ENCODE measurements around the gene ZC3H6.

ZC3H6 gene

GRCh38 chr2:112322919-112323318 lies 47.5 kb downstream of the ZC3H6 start:
- no peaks in the 10 kb centered on the region for H3K4me1 ChIP-seq (ENCODE audit: control insufficient read depth in 2 of 2, insufficient read depth in 1 of 2, low read depth in 1 of 2, low read length in 2 of 2)
- no peak overlapping the region for H4K8ac ChIP-seq (ENCODE audit: low read depth, low read length)
- no peak overlapping the region for H3K27ac ChIP-seq (replicated peaks; ENCODE audit: low read length)
- H4K91ac ChIP-seq (ENCODE audit: low read depth, low read length, poor library complexity), result no peak overlapping the region
- H3K18ac ChIP-seq (ENCODE audit: low read length), result no peak overlapping the region
- H3K9ac ChIP-seq (ENCODE audit: low read depth, low read length, poor library complexity), result no peak overlapping the region
- H3K36me3 ChIP-seq (replicated peaks in 1 of 2; ENCODE audit: control insufficient read depth in 2 of 2, insufficient read depth in 2 of 2, low read length in 2 of 2), result peaks cover 3 to 5% of the 10 kb centered on the region in 2 donors
- H2BK12ac ChIP-seq (ENCODE audit: low read length), result no peak overlapping the region
- no peak overlapping the region for H2AFZ ChIP-seq (ENCODE audit: low read length)
- H3K4ac ChIP-seq (ENCODE audit: low read length), result no peak overlapping the region
- no peaks in the 10 kb centered on the region for H3K27me3 ChIP-seq (ENCODE audit: control insufficient read depth in 3 of 3, insufficient read depth in 3 of 3, low read depth in 1 of 3, low read length in 3 of 3)
- H2BK5ac ChIP-seq (ENCODE audit: low read length), result no peak overlapping the region
- H3K79me1 ChIP-seq (ENCODE audit: low read depth, low read length), result no peaks in the 10 kb centered on the region
- peaks cover 0 to 5% of the 10 kb centered on the region in 2 donors for H3K9me3 ChIP-seq (replicated peaks in 1 of 2; ENCODE audit: control insufficient read depth in 2 of 2, insufficient read depth in 1 of 2, low read depth in 1 of 2, low read length in 2 of 2)
- no CpG with 5 or more reads among the region's 3 CpGs for WGBS, 2 donors (ENCODE audit: extremely low coverage in 2 of 2, insufficient read length in 2 of 2, insufficient replicate concordance in 1 of 2)
- no peak overlapping the region for H3K23ac ChIP-seq (ENCODE audit: low read depth, low read length, poor library complexity)
- no peak overlapping the region for H2BK15ac ChIP-seq (ENCODE audit: low read length)
- no peak overlapping the region for H2BK120ac ChIP-seq (ENCODE audit: low read depth, low read length)
- no peak overlapping the region for H3K14ac ChIP-seq (ENCODE audit: low read length)
- H3K4me2 ChIP-seq (ENCODE audit: insufficient read depth, low read length, poor library complexity, severe bottlenecking), result no peak overlapping the region
- H3K4me3 ChIP-seq (ENCODE audit: low read length in 2 of 2), result no peak overlapping the region
- DNase-seq (ENCODE audit: low spot score), result no peak
- no peak overlapping the region for H2AK5ac ChIP-seq (ENCODE audit: low read depth, low read length)

GRCh38 chr2:112332123-112332696 lies 56.8 kb downstream of the ZC3H6 start:
- no peak overlapping the region for H2AFZ ChIP-seq (ENCODE audit: low read length)
- no peak overlapping the region for H2BK5ac ChIP-seq (ENCODE audit: low read length)
- no peak overlapping the region for H4K8ac ChIP-seq (ENCODE audit: low read depth, low read length)
- H3K18ac ChIP-seq (ENCODE audit: low read length), result no peak overlapping the region
- H3K9me3 ChIP-seq (replicated peaks in 1 of 2; ENCODE audit: control insufficient read depth in 2 of 2, insufficient read depth in 1 of 2, low read depth in 1 of 2, low read length in 2 of 2), result peaks cover 0 to 7% of the 10 kb centered on the region in 2 donors
- H3K36me3 ChIP-seq (replicated peaks in 1 of 2; ENCODE audit: control insufficient read depth in 2 of 2, insufficient read depth in 2 of 2, low read length in 2 of 2), result peaks cover 2 to 6% of the 10 kb centered on the region in 2 donors
- no peak overlapping the region for H3K4me2 ChIP-seq (ENCODE audit: insufficient read depth, low read length, poor library complexity, severe bottlenecking)
- no peak overlapping the region for H4K91ac ChIP-seq (ENCODE audit: low read depth, low read length, poor library complexity)
- no peaks in the 10 kb centered on the region for H3K4me1 ChIP-seq (ENCODE audit: control insufficient read depth in 2 of 2, insufficient read depth in 1 of 2, low read depth in 1 of 2, low read length in 2 of 2)
- no peak overlapping the region for H2BK15ac ChIP-seq (ENCODE audit: low read length)
- H2AK5ac ChIP-seq (ENCODE audit: low read depth, low read length), result no peak overlapping the region
- no peak overlapping the region for H3K23ac ChIP-seq (ENCODE audit: low read depth, low read length, poor library complexity)
- H2BK120ac ChIP-seq (ENCODE audit: low read depth, low read length), result no peak overlapping the region
- no peak overlapping the region for H3K4ac ChIP-seq (ENCODE audit: low read length)
- no CpG with 5 or more reads among the region's 5 CpGs for WGBS, 2 donors (ENCODE audit: extremely low coverage in 2 of 2, insufficient read length in 2 of 2, insufficient replicate concordance in 1 of 2)
- H3K9ac ChIP-seq (ENCODE audit: low read depth, low read length, poor library complexity), result no peak overlapping the region
- no peaks in the 10 kb centered on the region for H3K27me3 ChIP-seq (ENCODE audit: control insufficient read depth in 3 of 3, insufficient read depth in 3 of 3, low read depth in 1 of 3, low read length in 3 of 3)
- no peak overlapping the region for H3K27ac ChIP-seq (replicated peaks; ENCODE audit: low read length)
- H3K4me3 ChIP-seq (ENCODE audit: low read length in 2 of 2), result no peak overlapping the region
- H3K14ac ChIP-seq (ENCODE audit: low read length), result no peak overlapping the region
- H2BK12ac ChIP-seq (ENCODE audit: low read length), result no peak overlapping the region
- H3K79me1 ChIP-seq (ENCODE audit: low read depth, low read length), result no peaks in the 10 kb centered on the region
- DNase-seq (ENCODE audit: low spot score), result no peak

GRCh38 chr2:112335600-112335999 lies 60.2 kb downstream of the ZC3H6 start:
- Histone ChIP-seq H4K8ac (ENCODE audit: low read depth, low read length) (no peak overlapping the region), H3K23ac (ENCODE audit: low read depth, low read length, poor library complexity) (no peak overlapping the region), H3K4me3 (ENCODE audit: low read length in 2 of 2) (no peak overlapping the region), H3K18ac (ENCODE audit: low read length) (no peak overlapping the region), H3K27ac (replicated peaks; ENCODE audit: low read length) (no peak overlapping the region), H2BK15ac (ENCODE audit: low read length) (no peak overlapping the region), H3K4me2 (ENCODE audit: insufficient read depth, low read length, poor library complexity, severe bottlenecking) (no peak overlapping the region), H3K14ac (ENCODE audit: low read length) (no peak overlapping the region), H3K79me1 (ENCODE audit: low read depth, low read length) (no peaks in the 10 kb centered on the region), H4K91ac (ENCODE audit: low read depth, low read length, poor library complexity) (no peak overlapping the region), H2AFZ (ENCODE audit: low read length) (no peak overlapping the region), H3K9me3 (replicated peaks in 1 of 2; ENCODE audit: control insufficient read depth in 2 of 2, insufficient read depth in 1 of 2, low read depth in 1 of 2, low read length in 2 of 2) (no peaks in the 10 kb centered on the region), H3K27me3 (ENCODE audit: control insufficient read depth in 3 of 3, insufficient read depth in 3 of 3, low read depth in 1 of 3, low read length in 3 of 3) (no peaks in the 10 kb centered on the region), H2BK12ac (ENCODE audit: low read length) (no peak overlapping the region), H3K4ac (ENCODE audit: low read length) (no peak overlapping the region), H2BK5ac (ENCODE audit: low read length) (no peak overlapping the region), H2AK5ac (ENCODE audit: low read depth, low read length) (no peak overlapping the region), H3K36me3 (replicated peaks in 1 of 2; ENCODE audit: control insufficient read depth in 2 of 2, insufficient read depth in 2 of 2, low read length in 2 of 2) (peaks cover 2 to 6% of the 10 kb centered on the region in 2 donors), H3K9ac (ENCODE audit: low read depth, low read length, poor library complexity) (no peak overlapping the region), H3K4me1 (ENCODE audit: control insufficient read depth in 2 of 2, insufficient read depth in 1 of 2, low read depth in 1 of 2, low read length in 2 of 2) (no peaks in the 10 kb centered on the region), H2BK120ac (ENCODE audit: low read depth, low read length) (no peak overlapping the region)
- DNase-seq (ENCODE audit: low spot score), result no peak
- no CpG with 5 or more reads among the region's 1 CpG for whole genome bisulfite sequencing, 2 donors (ENCODE audit: extremely low coverage in 2 of 2, insufficient read length in 2 of 2, insufficient replicate concordance in 1 of 2)

GRCh38 chr2:112339986-112340385 lies 64.6 kb downstream of the ZC3H6 start:
- Histone ChIP-seq H3K79me1 (ENCODE audit: low read depth, low read length) (no peaks in the 10 kb centered on the region), H2BK5ac (ENCODE audit: low read length) (no peak overlapping the region), H3K23ac (ENCODE audit: low read depth, low read length, poor library complexity) (no peak overlapping the region), H3K14ac (ENCODE audit: low read length) (no peak overlapping the region), H3K27me3 (ENCODE audit: control insufficient read depth in 3 of 3, insufficient read depth in 3 of 3, low read depth in 1 of 3, low read length in 3 of 3) (no peaks in the 10 kb centered on the region), H2AFZ (ENCODE audit: low read length) (no peak overlapping the region), H2BK120ac (ENCODE audit: low read depth, low read length) (no peak overlapping the region), H3K4me3 (ENCODE audit: low read length in 2 of 2) (no peak overlapping the region), H3K9me3 (replicated peaks in 1 of 2; ENCODE audit: control insufficient read depth in 2 of 2, insufficient read depth in 1 of 2, low read depth in 1 of 2, low read length in 2 of 2) (no peaks in the 10 kb centered on the region), H3K9ac (ENCODE audit: low read depth, low read length, poor library complexity) (no peak overlapping the region), H3K4me1 (ENCODE audit: control insufficient read depth in 2 of 2, insufficient read depth in 1 of 2, low read depth in 1 of 2, low read length in 2 of 2) (no peaks in the 10 kb centered on the region), H3K4me2 (ENCODE audit: insufficient read depth, low read length, poor library complexity, severe bottlenecking) (no peak overlapping the region), H2BK15ac (ENCODE audit: low read length) (no peak overlapping the region), H2AK5ac (ENCODE audit: low read depth, low read length) (no peak overlapping the region), H3K4ac (ENCODE audit: low read length) (no peak overlapping the region), H3K27ac (replicated peaks; ENCODE audit: low read length) (no peak overlapping the region), H4K91ac (ENCODE audit: low read depth, low read length, poor library complexity) (no peak overlapping the region), H3K36me3 (replicated peaks in 1 of 2; ENCODE audit: control insufficient read depth in 2 of 2, insufficient read depth in 2 of 2, low read length in 2 of 2) (no peaks in the 10 kb centered on the region), H2BK12ac (ENCODE audit: low read length) (no peak overlapping the region), H4K8ac (ENCODE audit: low read depth, low read length) (no peak overlapping the region), H3K18ac (ENCODE audit: low read length) (no peak overlapping the region)
- DNase-seq (ENCODE audit: low spot score), result no peak
- no CpG with 5 or more reads among the region's 2 CpGs for WGBS, 2 donors (ENCODE audit: extremely low coverage in 2 of 2, insufficient read length in 2 of 2, insufficient replicate concordance in 1 of 2)
